Superior temporal gyrus (tissue), 1 donor: ENCODE data around the gene SEC14L5.

Experiments used
- DNase-seq: peaks from one replicate; pipeline ENCODE4 v3.0.0-alpha.2; 2016; ENCODE audit errors: extremely low spot score

The SEC14L5 gene

DNA sequence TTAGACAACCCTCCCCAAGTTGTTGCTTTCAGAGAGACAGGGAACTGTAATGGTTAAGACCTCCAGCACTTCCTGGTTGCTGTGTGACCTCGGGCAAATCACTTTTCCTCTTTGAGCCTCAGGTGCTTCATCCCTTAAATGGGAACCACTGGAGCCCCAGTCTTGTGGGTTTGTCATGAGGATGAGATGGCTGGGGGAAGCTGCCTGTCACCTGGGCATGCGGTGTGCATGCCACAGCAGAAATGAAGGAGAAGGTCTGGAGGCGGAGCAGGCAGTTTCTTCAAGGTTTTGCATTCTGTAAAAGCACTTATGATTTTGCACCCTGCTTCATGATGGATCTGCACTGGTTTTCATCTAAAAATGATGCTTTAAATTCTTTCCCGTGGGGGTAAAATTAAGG lies 53.5 kb downstream of the SEC14L5 start:
- no peak for DNase-seq

DNA sequence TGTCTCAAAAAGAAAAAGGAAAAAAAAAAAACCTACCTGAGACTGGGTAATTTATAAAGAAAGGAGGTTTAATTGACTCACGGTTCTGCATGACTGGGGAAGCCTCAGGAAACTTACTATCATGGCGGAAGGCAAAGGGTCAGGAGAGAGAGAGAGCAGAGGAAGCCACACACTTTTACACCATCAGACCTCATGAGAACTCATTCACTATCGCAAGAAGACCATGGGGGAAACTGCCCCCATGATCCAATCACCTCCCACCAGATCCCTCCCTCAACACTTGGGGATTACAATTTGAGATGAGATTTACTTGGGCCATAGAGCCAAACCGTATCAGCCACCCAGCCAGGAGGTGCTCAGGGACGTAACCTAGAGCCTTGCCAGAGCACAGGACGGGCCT lies 54.8 kb downstream of the SEC14L5 start:
- no peak for DNase-seq

DNA sequence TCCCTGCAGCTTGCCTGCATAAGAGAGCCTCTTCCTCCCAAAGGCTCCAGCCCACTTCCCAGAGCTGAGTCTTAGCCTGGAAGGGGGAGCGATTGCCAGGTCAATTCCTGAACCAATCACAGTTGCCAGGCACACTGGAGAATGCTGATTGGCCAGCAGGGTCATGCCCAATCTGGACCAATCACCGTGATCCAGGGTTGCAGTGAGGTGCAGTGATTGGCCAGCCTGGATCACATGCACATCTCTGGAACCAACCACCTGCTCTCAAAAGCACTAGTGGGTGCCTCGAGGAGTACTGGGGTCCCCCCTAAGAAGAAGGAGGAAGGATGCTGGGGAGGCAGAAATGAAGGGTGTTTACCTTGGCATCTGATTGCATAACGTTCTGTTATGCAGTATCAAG lies 57.2 kb downstream of the SEC14L5 start:
- no peak for DNase-seq

DNA sequence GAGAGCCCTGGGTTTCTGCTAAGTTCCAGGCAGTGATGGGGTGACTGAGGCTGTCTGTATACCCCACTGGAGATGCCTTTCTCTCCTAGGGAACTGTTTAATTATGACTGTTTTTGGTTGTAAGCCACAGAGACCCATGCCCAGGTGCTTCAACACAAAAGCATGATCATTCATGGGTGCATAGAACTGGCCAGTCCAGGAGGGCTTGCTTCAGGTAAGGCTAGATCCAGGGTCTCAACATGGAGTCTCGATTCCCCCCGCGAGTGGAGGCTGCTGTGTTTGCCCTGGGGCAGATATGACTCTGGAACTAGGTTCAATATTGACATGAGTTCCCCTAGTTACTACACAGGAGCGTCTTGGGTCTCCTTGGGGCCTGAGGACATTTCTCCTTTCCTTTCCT lies 57.8 kb downstream of the SEC14L5 start:
- no peak for DNase-seq

DNA sequence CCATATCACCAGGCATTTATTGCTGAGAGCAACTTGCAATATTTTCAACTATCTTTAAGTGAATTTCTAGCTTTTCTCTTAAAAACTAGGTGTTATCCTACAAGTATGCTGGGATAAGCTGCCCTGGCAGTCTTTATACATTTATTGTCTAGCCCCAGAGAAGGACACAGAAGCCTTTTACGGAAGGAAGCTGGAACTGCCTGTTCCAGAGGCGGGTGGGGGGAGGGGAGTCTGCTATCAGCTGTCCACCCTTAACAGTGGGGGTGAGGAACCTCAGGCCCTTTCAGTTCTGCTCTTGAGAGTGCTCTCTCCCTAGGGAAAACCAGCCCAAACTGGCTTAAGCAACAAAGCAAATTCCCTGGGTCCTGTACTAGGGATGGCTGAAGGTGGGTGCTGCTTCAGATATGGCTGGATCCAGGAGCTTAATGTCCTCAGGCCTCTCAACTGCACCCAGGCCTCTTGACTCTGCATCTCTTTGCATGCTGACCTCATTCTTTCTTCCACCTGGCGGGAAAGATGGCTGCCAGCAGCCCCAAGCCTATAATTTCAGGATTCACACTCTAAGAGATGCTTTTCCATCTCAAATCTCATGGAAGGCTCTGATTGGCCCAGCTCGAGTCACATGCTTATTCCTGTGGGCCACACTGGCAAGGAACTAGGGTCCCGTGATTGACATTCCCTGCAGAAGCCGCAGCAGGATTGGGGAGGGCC lies 59.0 kb downstream of the SEC14L5 start:
- DNase-seq, result peak; percentile 54

DNA sequence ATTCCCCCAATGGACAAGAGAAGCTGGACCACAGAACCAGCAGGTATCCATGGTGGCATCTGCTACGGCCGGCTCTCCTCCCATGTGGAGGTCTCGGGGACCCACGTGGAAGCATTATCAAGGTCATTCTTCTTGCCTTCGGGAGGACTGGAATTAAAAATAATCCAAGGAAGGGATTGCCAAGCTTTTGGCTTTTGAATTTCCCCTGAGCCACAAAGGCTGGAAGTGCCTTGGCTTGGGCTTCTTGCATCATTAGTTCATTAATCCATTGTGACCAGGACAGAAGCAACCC lies 59.5 kb downstream of the SEC14L5 start:
- no peak for DNase-seq

DNA sequence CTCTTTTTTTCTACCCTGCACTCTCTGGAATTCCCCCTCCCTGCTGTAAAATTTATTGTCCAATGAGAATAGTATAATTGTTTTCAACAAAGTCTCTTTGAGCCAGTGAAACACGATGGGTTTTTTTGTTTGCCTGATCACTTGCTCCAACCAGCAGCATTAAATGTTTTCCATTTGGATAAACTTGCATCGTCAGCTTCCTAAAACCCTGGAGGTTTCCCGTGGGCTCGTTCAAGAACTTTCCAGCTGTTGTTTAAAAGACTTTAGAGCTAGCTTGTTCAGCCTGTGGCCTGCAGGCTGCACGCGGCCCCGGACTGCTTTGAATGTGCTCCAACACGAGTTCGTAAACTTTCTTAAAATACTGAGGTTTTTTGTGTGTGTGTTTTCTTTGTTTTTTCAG lies 60.7 kb downstream of the SEC14L5 start:
- DNase-seq, result peak; percentile 85

DNA sequence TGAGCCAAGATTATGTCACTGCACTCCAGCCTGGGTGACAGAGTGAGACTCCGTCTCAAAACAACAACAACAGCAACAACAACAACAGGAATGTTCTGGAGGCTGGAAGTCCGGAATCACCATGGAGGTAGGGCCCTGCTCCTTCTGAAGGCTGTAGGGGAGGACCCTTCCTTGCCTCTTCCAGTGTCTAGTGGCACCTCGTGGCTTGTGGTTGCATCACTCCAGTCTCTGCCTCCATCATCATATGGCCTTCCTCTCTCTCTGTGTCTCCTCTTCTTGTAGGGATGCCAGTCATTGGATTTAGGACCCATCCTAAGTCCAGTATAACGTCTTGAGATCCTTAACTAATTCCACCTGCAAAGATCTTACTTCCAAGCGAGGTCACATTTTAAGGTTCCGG lies 61.6 kb downstream of the SEC14L5 start:
- DNase-seq, result peak; percentile 45

DNA sequence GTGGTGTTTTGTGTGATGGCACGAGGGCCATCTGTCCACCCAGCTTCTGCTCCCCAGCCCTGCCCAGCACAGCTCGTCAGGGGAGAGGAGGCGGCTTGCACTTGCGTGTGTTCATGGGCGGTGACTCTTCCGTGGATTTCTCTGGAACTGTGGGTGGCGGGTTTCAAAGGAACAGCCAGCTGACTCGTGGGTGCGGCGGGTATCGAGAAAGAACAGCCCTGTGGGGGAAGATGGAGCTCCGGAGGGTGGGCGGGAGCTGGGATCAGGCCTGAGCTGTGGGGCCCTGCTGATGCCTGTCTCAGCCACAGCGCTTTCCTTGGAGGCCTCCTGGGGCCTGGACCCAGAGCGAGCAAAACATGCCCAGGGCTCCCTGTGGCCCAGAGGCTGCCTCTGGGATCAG lies 62.4 kb downstream of the SEC14L5 start:
- peak; percentile 59 for DNase-seq

DNA sequence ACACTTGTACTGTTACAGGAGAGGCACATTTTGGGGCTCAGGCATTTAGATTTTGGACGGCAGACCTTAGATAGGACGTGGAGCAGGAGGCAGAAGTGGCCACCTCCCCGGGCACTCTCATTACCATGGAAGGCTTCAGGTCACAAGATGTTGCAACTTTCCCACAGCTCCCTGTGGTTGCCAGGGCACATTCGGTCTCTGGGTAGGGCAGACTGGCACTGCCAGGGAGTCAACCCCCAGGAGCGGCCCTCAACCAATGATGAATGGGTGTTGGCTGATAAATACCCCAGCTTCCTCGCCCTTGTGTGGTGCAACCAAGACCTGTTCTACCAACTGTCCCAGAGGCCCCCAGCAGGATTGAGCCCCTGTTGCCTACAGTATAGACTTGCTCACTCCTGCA lies 64.4 kb downstream of the SEC14L5 start:
- DNase-seq, result no peak

DNA sequence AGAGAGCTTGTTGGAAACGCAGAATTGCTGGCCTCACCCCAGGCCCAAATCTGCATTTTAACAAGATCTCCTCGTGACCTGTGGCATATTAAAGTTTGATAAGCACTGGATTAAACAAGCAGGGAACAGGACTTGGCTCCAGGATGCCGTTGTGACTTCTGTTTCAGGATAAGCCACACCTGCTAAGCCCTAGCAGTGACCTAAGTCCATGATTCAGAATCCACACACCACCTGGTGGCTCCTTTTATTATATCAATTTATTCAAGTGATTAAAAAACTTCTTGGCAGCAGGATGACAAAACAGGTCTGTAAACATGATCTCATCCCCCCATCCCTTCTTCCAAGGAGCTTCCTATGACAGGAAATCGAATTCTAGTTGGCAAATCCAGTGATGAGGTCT lies 66.5 kb downstream of the SEC14L5 start:
- peak; percentile 49 for DNase-seq

DNA sequence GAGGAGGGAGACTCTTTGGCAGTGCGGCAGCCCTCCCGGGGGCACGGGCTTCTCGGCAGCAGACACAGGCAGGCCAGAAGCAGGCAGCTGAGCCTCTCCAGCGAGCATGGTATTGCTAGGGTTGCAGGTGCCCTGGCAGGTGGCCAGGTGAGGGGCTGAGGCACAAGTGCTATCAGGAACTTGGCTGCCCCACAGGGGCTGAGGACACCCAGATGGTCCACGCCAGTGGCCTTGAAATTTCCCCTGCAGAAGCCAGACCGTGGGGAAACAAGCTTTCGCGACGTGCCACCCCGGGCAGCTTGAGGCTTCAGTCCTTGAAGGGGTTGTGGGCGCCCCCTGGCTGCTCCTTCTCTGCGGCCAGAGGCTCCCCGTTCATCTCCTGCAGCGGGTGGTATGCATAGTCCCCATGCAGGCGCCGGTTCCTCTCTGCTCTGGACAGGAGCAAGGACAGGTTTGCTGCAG lies 67.1 kb downstream of the SEC14L5 start:
- peak; percentile 87 for DNase-seq

DNA sequence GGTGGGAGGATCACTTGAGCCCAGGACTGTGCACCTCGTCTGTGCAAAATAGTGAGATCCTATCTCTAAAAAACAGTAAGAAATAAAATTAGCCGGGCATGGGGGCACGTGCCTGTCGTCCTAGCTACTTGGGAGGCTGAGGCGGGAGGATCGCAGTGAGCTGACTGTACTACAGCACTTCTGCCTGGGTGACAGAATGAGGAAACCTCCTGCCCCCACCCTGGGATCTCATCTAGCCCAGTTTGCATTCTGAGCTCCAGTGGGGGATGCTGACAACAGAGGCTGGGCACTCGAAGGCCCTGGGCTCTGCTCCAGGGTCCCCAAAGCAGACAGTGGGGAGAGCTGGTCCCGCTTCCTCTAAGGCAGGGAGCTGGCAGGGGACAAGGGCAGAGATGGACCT lies 68.5 kb downstream of the SEC14L5 start:
- DNase-seq, result no peak

DNA sequence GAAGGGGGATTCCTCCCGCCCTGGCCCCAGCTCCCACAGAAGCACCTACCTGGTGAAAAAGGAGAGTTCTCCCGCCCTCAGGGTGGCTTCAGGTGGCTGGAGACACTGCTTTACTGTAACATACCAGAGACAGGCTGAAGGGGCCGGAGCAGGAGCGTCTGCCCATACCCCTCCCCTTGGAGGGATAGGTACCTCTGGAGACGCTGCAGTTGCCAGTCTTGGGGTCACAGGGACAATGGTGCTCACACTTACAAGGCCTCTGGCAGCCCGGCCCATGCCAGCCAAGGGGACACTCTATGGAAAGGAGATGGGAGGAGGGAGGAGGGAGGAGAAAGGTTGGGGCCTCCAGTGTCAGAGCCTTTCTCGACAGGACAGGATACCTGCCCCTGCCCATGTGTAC lies 69.0 kb downstream of the SEC14L5 start:
- DNase-seq, result no peak

DNA sequence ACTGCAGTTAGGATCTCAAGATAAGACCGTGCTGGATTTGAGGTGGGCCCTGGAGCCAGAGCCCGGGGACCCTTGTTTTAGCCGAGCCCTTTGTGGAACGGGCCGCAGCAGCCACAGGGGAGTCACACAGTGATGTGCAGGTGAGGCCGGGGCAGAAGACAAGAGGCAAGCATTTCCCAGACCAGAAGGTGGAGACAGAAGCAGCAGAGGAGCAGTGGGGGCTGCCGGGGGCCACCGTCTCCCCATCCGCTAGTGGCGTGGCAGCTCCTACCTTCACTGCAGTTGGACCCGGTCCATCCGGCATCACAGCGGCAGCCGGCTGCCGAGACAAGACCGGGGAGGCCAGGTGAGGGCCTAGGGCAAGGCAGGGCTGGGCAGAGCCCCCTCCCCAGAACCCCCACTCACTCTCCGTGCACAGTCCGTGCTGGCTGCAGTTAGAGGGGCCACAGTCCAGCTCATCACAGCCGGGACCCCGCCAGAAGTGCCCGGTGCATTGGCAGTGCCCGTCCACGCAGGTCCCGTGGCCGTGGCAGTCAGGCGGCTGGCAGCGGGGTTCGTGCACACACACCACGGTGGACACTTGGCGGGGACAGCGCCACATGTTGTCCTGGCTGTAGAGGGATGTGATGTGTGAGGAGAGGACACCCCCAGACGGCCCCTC lies 69.6 kb downstream of the SEC14L5 start:
- DNase-seq, result no peak

DNA sequence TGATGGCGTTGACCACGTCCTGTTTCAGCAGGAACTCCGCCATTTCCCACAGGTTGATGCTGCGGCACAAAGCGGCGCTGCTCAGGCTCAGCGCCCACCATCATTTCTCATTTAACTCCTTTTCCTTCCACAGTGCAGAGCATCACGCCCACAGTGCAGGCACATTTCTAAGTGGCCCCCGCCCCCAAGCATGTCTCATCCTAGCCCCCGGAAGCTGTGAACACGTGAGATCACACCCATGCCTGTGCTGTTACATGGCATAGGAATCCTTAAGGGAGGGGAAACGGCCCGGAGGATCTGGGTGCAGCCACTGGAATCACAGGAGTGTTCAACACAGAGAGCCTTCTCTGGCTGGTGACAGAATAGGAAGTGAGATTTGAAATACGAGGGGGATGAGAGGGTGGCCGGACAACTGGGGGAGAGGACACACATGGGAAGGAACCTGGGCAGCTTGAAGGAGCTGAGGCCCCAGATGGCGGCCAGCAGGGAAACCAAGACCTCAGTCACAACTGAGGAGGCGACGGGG lies 70.9 kb downstream of the SEC14L5 start:
- DNase-seq, result peak; percentile 50

DNA sequence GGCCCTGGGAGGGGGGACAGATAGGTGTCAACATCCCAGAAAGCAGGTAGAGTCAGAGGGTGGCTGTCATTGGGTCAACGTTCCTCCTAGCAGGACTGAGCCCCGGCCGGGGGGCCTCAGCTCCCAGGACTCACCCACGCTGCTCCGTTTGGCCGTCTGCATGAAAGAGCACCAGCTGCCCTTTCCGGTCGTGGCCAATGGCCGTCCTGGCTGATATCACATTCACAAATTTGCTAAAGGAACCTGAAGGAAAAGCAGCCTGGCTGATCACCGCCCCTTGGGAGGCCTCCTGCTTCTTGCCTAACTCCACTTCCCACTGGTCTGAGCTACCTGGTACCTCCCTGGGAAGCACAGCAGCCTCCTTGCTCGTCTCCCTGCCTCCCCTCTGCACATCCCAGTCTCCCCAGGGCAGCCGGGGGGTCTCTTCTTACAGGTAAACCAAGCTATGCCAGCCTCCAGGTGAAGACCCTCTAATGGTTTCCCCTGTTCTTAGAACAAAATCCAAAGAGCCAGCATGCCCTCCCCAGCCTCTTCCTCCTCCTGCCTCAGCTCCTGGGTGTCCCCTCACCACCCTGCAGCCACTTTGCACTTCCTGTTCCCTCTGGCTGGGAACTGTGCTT lies 72.2 kb downstream of the SEC14L5 start:
- no peak for DNase-seq

DNA sequence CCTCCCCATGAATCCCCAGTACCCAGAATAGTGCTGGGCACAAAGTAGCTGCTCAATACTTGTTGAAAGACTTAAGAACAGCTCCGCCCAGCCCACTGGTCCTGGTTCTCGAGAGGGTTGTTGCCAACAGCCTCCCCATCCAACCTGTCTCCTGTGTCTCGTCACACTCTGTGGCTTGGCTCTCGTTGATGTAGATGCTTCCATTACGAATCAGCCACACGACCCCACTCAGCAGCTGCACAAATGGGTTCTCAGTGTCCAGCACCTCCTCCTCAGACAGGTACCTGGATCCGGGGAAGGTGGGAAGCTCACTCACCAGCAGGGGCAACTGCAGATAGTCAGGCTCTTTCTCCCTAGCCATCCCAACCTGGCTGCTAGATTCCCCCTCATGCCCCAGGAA lies 73.5 kb downstream of the SEC14L5 start:
- no peak for DNase-seq

DNA sequence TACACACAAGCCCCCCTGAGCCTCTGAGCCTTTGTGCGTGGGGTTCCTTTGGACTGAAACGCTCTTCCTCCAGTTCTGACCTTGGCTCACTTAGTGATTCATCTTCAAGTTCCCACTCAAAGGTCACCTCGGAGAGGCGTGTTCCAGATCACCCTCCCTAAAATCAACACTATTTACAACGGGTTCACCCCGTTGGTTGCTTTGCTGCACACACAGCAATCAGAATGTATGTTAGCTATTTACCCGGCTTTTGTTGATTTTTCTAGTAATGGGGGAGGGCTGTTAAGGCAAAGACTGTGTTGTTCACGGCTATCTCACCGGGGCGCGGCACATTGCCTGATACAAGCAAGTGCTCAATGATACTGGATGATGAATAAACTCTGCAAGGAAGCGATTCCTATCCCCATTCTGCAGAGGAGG lies 74.6 kb downstream of the SEC14L5 start:
- no peak for DNase-seq

DNA sequence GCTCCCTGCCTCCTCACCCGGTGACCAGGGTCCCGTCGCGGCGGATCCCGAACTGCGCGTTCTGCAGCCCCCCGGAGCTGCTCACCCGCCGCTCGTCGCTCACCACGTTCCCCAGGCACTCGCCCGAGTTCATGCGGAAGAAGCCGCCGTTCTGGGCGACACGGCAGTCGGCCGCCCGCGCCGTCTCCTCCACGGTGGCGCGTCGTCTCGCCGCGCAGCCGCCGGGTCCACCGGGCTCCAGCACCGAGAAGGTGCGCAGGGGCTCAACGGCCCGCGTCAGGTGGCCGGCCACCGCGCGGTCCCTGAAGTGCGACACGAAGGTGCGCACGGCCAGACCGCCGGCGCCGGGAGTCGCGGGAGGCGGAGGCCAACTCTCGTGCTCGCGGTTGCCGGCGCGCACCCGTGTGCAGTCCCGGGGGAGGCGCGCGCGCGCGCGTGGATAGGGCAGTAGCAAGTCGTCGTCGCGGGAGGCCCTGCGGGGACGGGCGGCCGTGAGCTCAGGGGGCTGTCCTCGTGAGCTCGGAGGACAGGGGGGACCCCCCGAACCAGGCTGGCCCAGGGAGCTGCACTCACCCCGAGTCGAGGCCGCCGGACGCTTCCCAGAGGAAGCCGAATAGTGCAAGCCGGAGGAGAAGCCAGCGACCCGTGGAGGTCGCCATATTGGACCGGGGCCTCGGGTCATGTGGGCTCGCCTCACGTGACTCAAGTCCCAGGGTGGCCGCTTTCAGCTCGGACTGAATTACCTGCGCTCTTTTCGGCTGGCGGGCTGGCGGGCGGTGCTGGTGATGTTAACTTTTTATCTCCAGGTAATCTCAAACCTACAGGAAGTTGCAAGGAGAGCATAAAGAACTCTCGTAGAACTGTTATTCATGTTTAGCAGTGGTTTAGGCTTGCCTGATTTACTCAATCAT lies 75.4 kb downstream of the SEC14L5 start, which contains the start of gene NAGPA:
Gene NAGPA, minus strand, starts transcription at position 680 of the 911 bp plus-strand sequence. Its CDS starts 21 bp downstream, at position 659.
- DNase-seq, result peak; percentile 92

DNA sequence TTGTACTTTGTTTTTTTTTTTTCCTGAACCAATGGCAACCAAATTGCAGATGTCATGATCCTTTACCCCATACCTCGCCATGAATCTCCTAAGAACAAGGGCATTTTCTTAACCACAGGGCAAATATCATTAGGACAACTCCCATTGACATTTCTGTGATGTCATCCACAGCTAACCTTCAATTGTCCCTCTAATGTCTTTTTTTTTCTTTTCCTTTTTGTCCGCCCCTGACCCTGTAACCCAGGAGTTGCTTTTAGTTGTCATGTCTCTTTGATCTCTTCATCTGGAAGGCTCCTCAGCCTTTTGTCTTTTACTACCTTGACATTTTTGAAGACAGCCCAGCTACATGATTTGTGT lies 76.0 kb downstream of the SEC14L5 start:
- no peak for DNase-seq

DNA sequence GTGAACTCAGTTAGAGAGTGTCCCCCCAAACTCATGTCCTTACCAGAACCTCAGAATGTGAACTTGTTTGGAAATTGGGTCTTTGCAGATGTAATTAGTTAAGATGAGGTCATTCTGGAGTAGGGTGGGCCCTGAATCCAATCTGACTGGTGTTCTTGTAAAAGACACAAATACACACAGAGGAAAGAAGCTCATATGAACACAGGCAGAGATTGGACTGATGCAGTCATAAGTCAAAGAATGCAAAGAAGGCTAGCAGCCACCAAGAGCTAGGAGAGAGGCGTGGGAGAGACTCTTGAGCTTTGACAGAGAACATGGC lies 77.7 kb downstream of the SEC14L5 start:
- peak; percentile 6 for DNase-seq
